ENCODE results near the gene SH3RF3.

DNA sequence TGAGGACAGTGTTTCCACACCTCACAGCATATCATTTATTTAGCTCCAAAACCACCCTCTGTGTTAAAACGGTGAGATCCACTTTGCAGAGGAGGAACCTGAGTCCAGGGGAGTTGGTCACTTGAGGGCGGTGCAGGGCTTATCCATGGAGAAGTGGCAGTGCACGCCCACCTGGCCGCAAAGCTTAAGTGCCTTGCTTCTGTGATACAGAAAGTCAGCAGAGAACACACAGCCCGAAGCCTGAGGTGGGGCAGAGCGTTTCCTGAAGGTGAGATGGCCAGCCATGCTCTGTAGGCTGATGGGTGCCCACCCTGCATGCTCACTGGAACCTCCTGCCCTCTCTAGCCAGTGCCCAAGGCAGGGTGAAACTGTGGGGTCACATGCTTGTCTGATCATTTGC, 87.3 kb downstream of the SH3RF3 start:
- TF ChIP-seq TOX (CRISPR knock-in tag; IDR thresholded peaks at IDR 0.05; ENCODE audit: borderline replicate concordance) (no peak), TCF4 (CRISPR knock-in tag; IDR thresholded peaks at IDR 0.05; ENCODE audit: borderline replicate concordance) (no peak), OSR1 (CRISPR knock-in tag; IDR thresholded peaks at IDR 0.05) (no peak), CSDC2 (CRISPR knock-in tag; IDR thresholded peaks at IDR 0.05) (no peak), ZC3H10 (CRISPR knock-in tag; IDR thresholded peaks at IDR 0.05) (no peak)
- TF ChIP-seq, protein P1, sequence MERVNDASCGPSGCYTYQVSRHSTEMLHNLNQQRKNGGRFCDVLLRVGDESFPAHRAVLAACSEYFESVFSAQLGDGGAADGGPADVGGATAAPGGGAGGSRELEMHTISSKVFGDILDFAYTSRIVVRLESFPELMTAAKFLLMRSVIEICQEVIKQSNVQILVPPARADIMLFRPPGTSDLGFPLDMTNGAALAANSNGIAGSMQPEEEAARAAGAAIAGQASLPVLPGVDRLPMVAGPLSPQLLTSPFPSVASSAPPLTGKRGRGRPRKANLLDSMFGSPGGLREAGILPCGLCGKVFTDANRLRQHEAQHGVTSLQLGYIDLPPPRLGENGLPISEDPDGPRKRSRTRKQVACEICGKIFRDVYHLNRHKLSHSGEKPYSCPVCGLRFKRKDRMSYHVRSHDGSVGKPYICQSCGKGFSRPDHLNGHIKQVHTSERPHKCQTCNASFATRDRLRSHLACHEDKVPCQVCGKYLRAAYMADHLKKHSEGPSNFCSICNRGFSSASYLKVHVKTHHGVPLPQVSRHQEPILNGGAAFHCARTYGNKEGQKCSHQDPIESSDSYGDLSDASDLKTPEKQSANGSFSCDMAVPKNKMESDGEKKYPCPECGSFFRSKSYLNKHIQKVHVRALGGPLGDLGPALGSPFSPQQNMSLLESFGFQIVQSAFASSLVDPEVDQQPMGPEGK (CRISPR knock-in tag; IDR thresholded peaks at IDR 0.05; ENCODE audit: borderline replicate concordance), result no peak
- TF ChIP-seq, protein P2, sequence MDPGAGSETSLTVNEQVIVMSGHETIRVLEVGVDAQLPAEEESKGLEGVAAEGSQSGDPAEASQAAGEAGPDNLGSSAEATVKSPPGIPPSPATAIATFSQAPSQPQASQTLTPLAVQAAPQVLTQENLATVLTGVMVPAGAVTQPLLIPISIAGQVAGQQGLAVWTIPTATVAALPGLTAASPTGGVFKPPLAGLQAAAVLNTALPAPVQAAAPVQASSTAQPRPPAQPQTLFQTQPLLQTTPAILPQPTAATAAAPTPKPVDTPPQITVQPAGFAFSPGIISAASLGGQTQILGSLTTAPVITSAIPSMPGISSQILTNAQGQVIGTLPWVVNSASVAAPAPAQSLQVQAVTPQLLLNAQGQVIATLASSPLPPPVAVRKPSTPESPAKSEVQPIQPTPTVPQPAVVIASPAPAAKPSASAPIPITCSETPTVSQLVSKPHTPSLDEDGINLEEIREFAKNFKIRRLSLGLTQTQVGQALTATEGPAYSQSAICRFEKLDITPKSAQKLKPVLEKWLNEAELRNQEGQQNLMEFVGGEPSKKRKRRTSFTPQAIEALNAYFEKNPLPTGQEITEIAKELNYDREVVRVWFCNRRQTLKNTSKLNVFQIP (CRISPR knock-in tag; IDR thresholded peaks at IDR 0.05; ENCODE audit: borderline replicate concordance, low read depth), result no peak

Measured in SK-N-SH treated with all-trans-retinoic acid at 6 μM for 48 hours (cell line).